ENCODE results near the gene NTRK1. TPM values are rescaled to one million over a fixed set of nuclear protein-coding genes. Genes with fewer than 3 reads are reported as not detected.

NTRK1 gene
- total RNA-seq, 1 experiment from 2014 or later = not detected

DNA sequence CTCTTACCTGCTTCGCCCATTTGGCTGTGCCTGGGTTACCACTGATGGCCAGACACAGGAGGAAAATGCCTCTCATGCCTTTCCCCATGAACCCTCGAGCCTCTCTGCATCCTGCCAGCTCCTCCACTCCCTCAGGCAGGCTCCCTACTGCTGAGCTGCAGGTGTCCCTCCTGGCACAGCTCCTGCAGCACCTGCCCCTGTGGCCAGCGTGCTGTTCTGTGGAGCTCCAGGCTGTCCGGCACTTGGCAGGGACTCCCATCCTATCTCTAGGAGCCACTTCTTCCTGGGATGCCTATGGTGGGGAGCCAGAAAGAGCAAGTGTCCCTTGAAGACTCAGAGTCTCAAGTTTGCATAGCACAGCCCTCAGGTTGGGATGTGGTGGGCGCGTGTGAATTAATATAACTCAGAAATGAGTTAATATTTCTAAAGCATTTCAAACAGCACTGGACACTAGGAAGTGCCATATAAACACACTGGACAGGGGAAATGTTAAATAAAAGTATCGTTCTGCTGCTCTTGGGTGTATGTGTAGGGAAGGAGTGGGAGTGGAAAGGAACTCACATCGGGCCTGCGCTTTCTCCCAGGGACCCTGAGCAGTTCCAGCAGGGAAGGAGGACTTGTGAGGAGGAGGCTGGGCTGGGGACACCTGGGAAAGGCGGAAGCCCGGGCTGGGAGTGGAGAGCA lies 62.5 kb downstream of the NTRK1 start:
- Histone ChIP-seq H3K4me1 (replicated peaks; ENCODE audit: insufficient read depth) (peaks cover 38% of the 10 kb centered on the region), H4K20me1 (ENCODE audit: insufficient read depth) (no peaks in the 10 kb centered on the region), H3K9me3 (ENCODE audit: insufficient read depth, low read depth) (no peaks in the 10 kb centered on the region), H3K9me2 (ENCODE audit: insufficient read depth) (no peaks in the 10 kb centered on the region), H3K79me2 (ENCODE audit: low read depth) (no peaks in the 10 kb centered on the region), H3F3A (ENCODE audit: insufficient read depth, low read depth) (peaks cover 40% of the 10 kb centered on the region), H3K27me3 (ENCODE audit: insufficient read depth, low read depth) (0 out of 2 replicates have a peak, but pooled peaks cover 4% of the 10 kb centered on the region), H2AFZ (no peak overlapping the region), H3K27ac (no peak overlapping the region), H3K4me3 (no peak overlapping the region), H3K4me2 (no peak overlapping the region), H3K36me3 (ENCODE audit: low read depth) (no peaks in the 10 kb centered on the region)
- TF ChIP-seq, protein P1, sequence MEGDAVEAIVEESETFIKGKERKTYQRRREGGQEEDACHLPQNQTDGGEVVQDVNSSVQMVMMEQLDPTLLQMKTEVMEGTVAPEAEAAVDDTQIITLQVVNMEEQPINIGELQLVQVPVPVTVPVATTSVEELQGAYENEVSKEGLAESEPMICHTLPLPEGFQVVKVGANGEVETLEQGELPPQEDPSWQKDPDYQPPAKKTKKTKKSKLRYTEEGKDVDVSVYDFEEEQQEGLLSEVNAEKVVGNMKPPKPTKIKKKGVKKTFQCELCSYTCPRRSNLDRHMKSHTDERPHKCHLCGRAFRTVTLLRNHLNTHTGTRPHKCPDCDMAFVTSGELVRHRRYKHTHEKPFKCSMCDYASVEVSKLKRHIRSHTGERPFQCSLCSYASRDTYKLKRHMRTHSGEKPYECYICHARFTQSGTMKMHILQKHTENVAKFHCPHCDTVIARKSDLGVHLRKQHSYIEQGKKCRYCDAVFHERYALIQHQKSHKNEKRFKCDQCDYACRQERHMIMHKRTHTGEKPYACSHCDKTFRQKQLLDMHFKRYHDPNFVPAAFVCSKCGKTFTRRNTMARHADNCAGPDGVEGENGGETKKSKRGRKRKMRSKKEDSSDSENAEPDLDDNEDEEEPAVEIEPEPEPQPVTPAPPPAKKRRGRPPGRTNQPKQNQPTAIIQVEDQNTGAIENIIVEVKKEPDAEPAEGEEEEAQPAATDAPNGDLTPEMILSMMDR (conservative IDR thresholded peaks at IDR 0.05) = no peak
- no peak for TF ChIP-seq EZH2 (IDR thresholded peaks at IDR 0.05; ENCODE audit: low read depth)
- peak; percentile 51 to 59 for DNase-seq
- ChIA-PET POLR2A (ENCODE audit: unreplicated experiment) (interaction anchor here (0.7 kb wide), 1 partner anchor 156 kb away, joined by 3 read pairs; the partner anchor contains the start of gene PRCC), CTCF (interaction anchor here (0.6 kb wide), 1 partner anchor 301 kb away, joined by 5 read pairs; no protein-coding TSS in a partner anchor)
- no TSS peak for BruUV-seq (replicated peaks)
- intact Hi-C loops (cut with micrococcal nuclease; ENCODE audit: unreplicated experiment) = loop anchor here (10.0 kb wide), 2 partner anchors 232 to 298 kb away; no protein-coding TSS in a partner anchor

DNA sequence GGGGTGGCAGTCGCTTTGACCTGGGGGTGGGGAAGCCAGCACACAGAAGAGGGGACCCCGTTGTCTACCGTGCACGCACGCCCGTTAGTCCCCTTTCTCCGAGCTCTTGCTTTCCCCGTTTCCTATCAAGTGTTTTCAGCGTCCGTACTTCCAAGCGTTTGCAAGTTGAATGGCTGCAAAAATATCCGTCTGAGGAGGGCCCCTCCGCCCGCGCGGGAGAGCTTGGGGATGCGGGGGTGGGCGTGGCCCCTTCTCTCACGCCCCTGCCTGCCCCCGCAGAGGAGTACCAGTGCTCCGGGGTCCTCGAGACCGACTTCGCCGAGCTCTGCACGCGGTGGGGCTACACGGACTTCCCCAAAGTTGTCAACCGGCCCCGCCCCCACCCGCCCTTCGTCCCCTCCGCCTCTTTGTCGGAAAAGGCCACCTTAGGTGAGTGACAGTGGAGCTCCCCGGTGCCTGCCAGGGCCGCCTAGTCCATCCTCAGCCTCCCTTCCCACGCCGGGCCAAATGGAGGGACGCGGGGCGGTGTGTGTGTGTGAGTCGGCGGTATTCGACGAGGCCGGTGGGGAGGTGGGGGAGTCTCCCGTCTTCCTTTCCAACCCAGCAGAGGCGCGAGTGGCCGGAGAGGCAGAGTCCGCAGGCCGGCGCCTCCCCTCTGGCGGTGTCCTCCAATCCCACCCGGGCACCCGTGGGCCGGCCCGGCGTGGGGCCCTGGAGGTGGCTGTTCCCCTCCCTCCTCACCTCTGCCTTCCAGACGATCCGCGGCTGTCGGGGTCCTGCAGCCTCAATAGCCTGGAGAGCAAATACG lies 63.2 kb downstream of the NTRK1 start:
- H4K20me1 ChIP-seq (ENCODE audit: insufficient read depth) = no peaks in the 10 kb centered on the region
- no peak for DNase-seq
- H2AFZ ChIP-seq = no peak overlapping the region
- H3K4me1 ChIP-seq (replicated peaks; ENCODE audit: insufficient read depth) = peaks cover 38% of the 10 kb centered on the region
- no peak overlapping the region for H3K4me2 ChIP-seq
- no peaks in the 10 kb centered on the region for H3K9me3 ChIP-seq (ENCODE audit: insufficient read depth, low read depth)
- no peaks in the 10 kb centered on the region for H3K9me2 ChIP-seq (ENCODE audit: insufficient read depth)
- intact Hi-C loops (cut with micrococcal nuclease; ENCODE audit: unreplicated experiment) = loop anchor here (10.0 kb wide), 2 partner anchors 231 to 299 kb away; no protein-coding TSS in a partner anchor
- TF ChIP-seq, protein P1 (conservative IDR thresholded peaks at IDR 0.05) = no peak
- no peak for TF ChIP-seq EZH2 (IDR thresholded peaks at IDR 0.05; ENCODE audit: low read depth)
- 0 out of 2 replicates have a peak, but pooled peaks cover 4% of the 10 kb centered on the region for H3K27me3 ChIP-seq (ENCODE audit: insufficient read depth, low read depth)
- no TSS peak for BruUV-seq (replicated peaks)
- POLR2A ChIA-PET (ENCODE audit: unreplicated experiment) = interaction anchor here (0.7 kb wide), 1 partner anchor 156 kb away, joined by 3 read pairs; the partner anchor contains the start of gene PRCC
- H3K4me3 ChIP-seq = no peak overlapping the region
- H3K27ac ChIP-seq = no peak overlapping the region
- H3K36me3 ChIP-seq (ENCODE audit: low read depth) = no peaks in the 10 kb centered on the region
- CTCF ChIA-PET = no interaction called here
- H3K79me2 ChIP-seq (ENCODE audit: low read depth) = no peaks in the 10 kb centered on the region
- peaks cover 37% of the 10 kb centered on the region for H3F3A ChIP-seq (ENCODE audit: insufficient read depth, low read depth)

DNA sequence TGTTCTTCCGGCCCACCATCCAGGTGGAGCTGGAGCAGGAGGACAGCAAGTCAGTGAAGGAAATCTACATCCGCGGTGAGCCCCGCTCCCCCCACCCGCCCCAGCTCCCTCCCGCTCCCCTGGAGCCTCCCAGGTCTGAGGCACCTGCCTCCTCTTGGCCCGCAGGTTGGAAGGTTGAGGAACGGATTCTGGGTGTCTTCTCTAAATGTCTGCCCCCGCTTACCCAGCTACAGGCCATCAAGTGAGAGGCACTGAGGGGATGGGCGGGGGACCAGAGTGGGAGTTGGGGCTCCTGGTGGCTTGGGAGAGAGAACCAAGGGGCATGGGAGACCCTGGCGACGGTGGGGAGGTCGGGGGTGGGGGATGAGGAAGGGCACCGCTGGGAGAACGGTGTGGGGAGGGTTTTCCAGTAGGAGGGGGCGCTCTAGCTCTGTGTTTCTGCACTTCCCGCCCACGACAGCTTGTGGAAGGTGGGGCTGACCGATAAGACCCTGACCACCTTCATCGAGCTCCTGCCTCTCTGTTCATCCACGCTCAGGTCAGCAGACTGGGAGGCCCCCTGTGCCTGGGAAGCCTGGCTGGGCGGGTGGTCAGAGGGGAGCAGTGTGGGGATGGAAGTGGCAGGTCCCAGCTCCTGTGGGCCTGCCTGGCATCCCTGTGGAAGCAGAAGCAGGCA lies 64.0 kb downstream of the NTRK1 start:
- no TSS peak for BruUV-seq (replicated peaks)
- H3F3A ChIP-seq (ENCODE audit: insufficient read depth, low read depth) = peaks cover 31% of the 10 kb centered on the region
- no peak overlapping the region for H3K4me3 ChIP-seq
- H3K27me3 ChIP-seq (ENCODE audit: insufficient read depth, low read depth) = 0 out of 2 replicates have a peak, but pooled peaks cover 4% of the 10 kb centered on the region
- POLR2A ChIA-PET (ENCODE audit: unreplicated experiment) = no interaction called here
- intact Hi-C loops (cut with micrococcal nuclease; ENCODE audit: unreplicated experiment) = loop anchor here (10.0 kb wide), 2 partner anchors 230 to 300 kb away; no protein-coding TSS in a partner anchor
- no peak overlapping the region for H3K27ac ChIP-seq
- CTCF ChIA-PET = no interaction called here
- no peaks in the 10 kb centered on the region for H4K20me1 ChIP-seq (ENCODE audit: insufficient read depth)
- peaks cover 31% of the 10 kb centered on the region for H3K4me1 ChIP-seq (replicated peaks; ENCODE audit: insufficient read depth)
- H3K9me3 ChIP-seq (ENCODE audit: insufficient read depth, low read depth) = no peaks in the 10 kb centered on the region
- H3K9me2 ChIP-seq (ENCODE audit: insufficient read depth) = no peaks in the 10 kb centered on the region
- H3K79me2 ChIP-seq (ENCODE audit: low read depth) = no peaks in the 10 kb centered on the region
- no peak for DNase-seq
- no peak overlapping the region for H3K4me2 ChIP-seq
- TF ChIP-seq, protein P1 (conservative IDR thresholded peaks at IDR 0.05) = no peak
- no peak for TF ChIP-seq EZH2 (IDR thresholded peaks at IDR 0.05; ENCODE audit: low read depth)
- H3K36me3 ChIP-seq (ENCODE audit: low read depth) = no peaks in the 10 kb centered on the region
- no peak overlapping the region for H2AFZ ChIP-seq

Measured in PC-9 (cell line).